GM23338 (cell line): ENCODE measurements around the gene TOM1L2. TPM values are rescaled to one million over a fixed set of nuclear protein-coding genes. Genes with fewer than 3 reads are reported as not detected.
A peak's percentile ranks its signal among the peaks of the same experiment; 100 is the strongest.

Experiments used
- ATAC-seq: fragments of 200-7000 bp; cut with Tn5 transposase; 3 replicates; pipeline ENCODE4 v1.9.1; 2020
- DNase-seq: peaks from one replicate; pipeline ENCODE4 v3.0.0-alpha.2; 2015; ENCODE audit warnings: low spot score
- H2AFZ ChIP-seq: fragments of 200-600 bp; sonication (generic); 2 replicates; pipeline ENCODE4 v1.8.0; 2016; ENCODE audit warnings: antibody characterized with exemption, mild to moderate bottlenecking, moderate library complexity
- H3F3A ChIP-seq: fragments of 200-600 bp; sonication (generic); replicated peaks from 2 replicates; pipeline ENCODE4 v1.8.0; 2017; ENCODE audit warnings: antibody characterized with exemption, mixed run types, low read depth
- H3K27ac ChIP-seq: fragments of 200-600 bp; sonication (generic); 2 replicates; pipeline ENCODE4 v1.6.1; 2016; ENCODE audit warnings: low read depth
- H3K27me3 ChIP-seq: fragments of 200-600 bp; sonication (generic); 2 replicates; pipeline ENCODE4 v1.8.0; 2016; ENCODE audit warnings: mild to moderate bottlenecking, mixed run types, moderate library complexity; ENCODE audit not compliant: insufficient read depth
- H3K36me3 ChIP-seq: fragments of 200-600 bp; sonication (generic); 2 replicates; pipeline ENCODE4 v1.8.0; 2016; ENCODE audit warnings: mild to moderate bottlenecking; ENCODE audit not compliant: insufficient read depth
- H3K4me1 ChIP-seq: fragments of 200-600 bp; sonication (generic); 2 replicates; pipeline ENCODE4 v1.8.0; 2016; ENCODE audit warnings: mild to moderate bottlenecking, moderate library complexity; ENCODE audit not compliant: insufficient read depth
- H3K4me2 ChIP-seq: fragments of 200-600 bp; sonication (generic); 2 replicates; pipeline ENCODE4 v1.7.1; 2017; ENCODE audit warnings: mixed run types
- H3K4me3 ChIP-seq: fragments of 200-600 bp; sonication (generic); 2 replicates; pipeline ENCODE4 v1.6.1; 2016; ENCODE audit warnings: mixed run types
- H3K79me2 ChIP-seq: fragments of 200-600 bp; sonication (generic); replicated peaks from 2 replicates; pipeline ENCODE4 v1.8.0; 2017; ENCODE audit warnings: mild to moderate bottlenecking; ENCODE audit not compliant: insufficient read depth
- H3K9me2 ChIP-seq: fragments of 200-600 bp; sonication (generic); 2 replicates; pipeline ENCODE4 v1.8.0; 2017; ENCODE audit not compliant: insufficient read depth
- H4K20me1 ChIP-seq: fragments of 200-600 bp; sonication (generic); replicated peaks from 2 replicates; pipeline ENCODE4 v1.8.0; 2017; ENCODE audit warnings: mild to moderate bottlenecking; ENCODE audit not compliant: insufficient read depth
- H3K27ac Mint-ChIP-seq: 2 replicates; pipeline ENCODE4 v1.8.0; 2020; ENCODE audit warnings: inconsistent platforms, mild to moderate bottlenecking, moderate library complexity, mixed read lengths
- H3K27me3 Mint-ChIP-seq: 3 replicates; pipeline ENCODE4 v1.8.0; 2022; ENCODE audit warnings: low read depth, mild to moderate bottlenecking, moderate library complexity, mixed read lengths, inconsistent platforms; ENCODE audit not compliant: insufficient read depth, poor library complexity
- H3K36me3 Mint-ChIP-seq: 3 replicates; pipeline ENCODE4 v1.8.0; 2021; ENCODE audit warnings: low read depth, mild to moderate bottlenecking, inconsistent platforms, moderate library complexity, mixed read lengths
- H3K4me1 Mint-ChIP-seq: 3 replicates; pipeline ENCODE4 v1.8.0; 2020; ENCODE audit warnings: mild to moderate bottlenecking, inconsistent platforms, mixed read lengths
- H3K4me3 Mint-ChIP-seq: 3 replicates; pipeline ENCODE4 v1.8.0; 2021; ENCODE audit warnings: moderate library complexity, mild to moderate bottlenecking, inconsistent platforms, mixed read lengths
- H3K9me3 Mint-ChIP-seq: 3 replicates; pipeline ENCODE4 v1.8.0; 2020; ENCODE audit warnings: moderate library complexity, mild to moderate bottlenecking, inconsistent platforms, mixed read lengths
- CREB1 ChIP-seq: fragments of 250-450 bp; sonication (Bioruptor Pico); IDR thresholded peaks from 2 replicates; pipeline ENCODE4 v1.5.0; 2020; ENCODE audit warnings: low read depth, mild to moderate bottlenecking, moderate library complexity
- CTCF ChIP-seq, 2 experiments: fragments of 200-600 bp in 1 of 2; sonication (generic) in 1 of 2; conservative IDR thresholded peaks; 2 replicates each; pipeline versions ENCODE4 v1.5.1 to v1.6.1; 2016 to 2017; ENCODE audit warnings: antibody characterized with exemption in 2 of 2, low read depth in 2 of 2, mild to moderate bottlenecking in 2 of 2, moderate library complexity in 1 of 2
- ETS1 ChIP-seq: IDR thresholded peaks from 2 replicates; pipeline ENCODE4 v1.6.1; 2016; ENCODE audit warnings: antibody characterized with exemption
- EZH2 ChIP-seq: fragments of 200-600 bp; sonication (generic); IDR thresholded peaks from one replicate; pipeline ENCODE4 v1.8.0; 2017; ENCODE audit warnings: antibody characterized with exemption, mild to moderate bottlenecking, low read depth; ENCODE audit not compliant: unreplicated experiment
- EZH2phosphoT487 ChIP-seq: fragments of 200-600 bp; sonication (generic); IDR thresholded peaks from one replicate; pipeline ENCODE4 v1.8.1; 2018; ENCODE audit warnings: antibody characterized with exemption; ENCODE audit not compliant: unreplicated experiment
- JUNB ChIP-seq: IDR thresholded peaks from one replicate; pipeline ENCODE4 v1.6.1; 2016; ENCODE audit warnings: antibody characterized with exemption; ENCODE audit not compliant: unreplicated experiment
- NANOG ChIP-seq: IDR thresholded peaks from 2 replicates; pipeline ENCODE4 v1.6.1; 2016; ENCODE audit warnings: antibody characterized with exemption, borderline replicate concordance
- POLR2AphosphoS5 ChIP-seq: IDR thresholded peaks from 2 replicates; pipeline ENCODE4 v1.6.1; 2016; ENCODE audit warnings: antibody characterized with exemption, low read depth
- REST ChIP-seq: IDR thresholded peaks from one replicate; pipeline ENCODE4 v1.6.1; 2018; ENCODE audit warnings: antibody characterized with exemption; ENCODE audit not compliant: unreplicated experiment
- STAT1 ChIP-seq: IDR thresholded peaks from one replicate; pipeline ENCODE4 v1.6.1; 2016; ENCODE audit warnings: antibody characterized with exemption; ENCODE audit not compliant: unreplicated experiment
- ZNF114 ChIP-seq: fragments of 250-450 bp; sonication (Bioruptor Pico); IDR thresholded peaks from 2 replicates; pipeline ENCODE4 v1.5.0; 2020; ENCODE audit warnings: mild to moderate bottlenecking, moderate library complexity
- ZNF331 ChIP-seq: fragments of 250-450 bp; sonication (Bioruptor Pico); IDR thresholded peaks from 2 replicates; pipeline ENCODE4 v1.5.0; 2020; ENCODE audit warnings: low read depth, mild to moderate bottlenecking, moderate library complexity
- ZNF462 ChIP-seq: fragments of 250-450 bp; sonication (Bioruptor Pico); IDR thresholded peaks from 2 replicates; pipeline ENCODE4 v1.5.0; 2020; ENCODE audit warnings: mild to moderate bottlenecking, moderate library complexity
- polyA plus RNA-seq: library from polyadenylated mRNA; unstranded; fragments of >200 nt; fragmentation: Nextera tagmentation; extraction: Ambion mirVana; gene quantifications from 2 replicates; pipeline ENCODE4 v1.2.1, GENCODE V29; 2016
- total RNA-seq: library from RNA; depleted of rRNA; stranded (reverse); fragments of >200 nt; shearing (Covaris generic); gene quantifications from 2 replicates; pipeline ENCODE4 v1.2.3, GENCODE V29; 2014

The TOM1L2 gene
- total and polyA plus RNA-seq, 2 experiments from 2014 or later, result 3.3 TPM

- H4K20me1 ChIP-seq, result peaks cover 73% of the 10 kb centered on the region
- no peak for TF ChIP-seq STAT1
- TF ChIP-seq REST, result no peak
- TF ChIP-seq ZNF462 (CRISPR knock-in tag), result no peak
- no peak for TF ChIP-seq ETS1
- no peak for TF ChIP-seq CREB1 (CRISPR knock-in tag)
- no peak for TF ChIP-seq POLR2AphosphoS5
- TF ChIP-seq JUNB, result no peak
- no peak for TF ChIP-seq NANOG
- TF ChIP-seq ZNF331 (CRISPR knock-in tag), result no peak
- no peak for TF ChIP-seq EZH2phosphoT487
- no peak for TF ChIP-seq EZH2
- TF ChIP-seq CTCF (conservative IDR thresholded peaks at IDR 0.05; ENCODE audit: low read depth in 2 of 2), result no peak
- no peak for TF ChIP-seq ZNF114 (CRISPR knock-in tag)
- no peaks in the 10 kb centered on the region for H3K9me2 ChIP-seq
- Mint-ChIP-seq H3K9me3 (no peaks in the 10 kb centered on the region), H3K4me3 (peak overlapping the region; percentile 48), H3K4me1 (peaks cover 70% of the 10 kb centered on the region), H3K27ac (peak overlapping the region; percentile 97), H3K27me3 (peaks cover 22% of the 10 kb centered on the region), H3K36me3 (peaks cover 19% of the 10 kb centered on the region)
- H3K4me3 ChIP-seq, result peak overlapping the region; percentile 46; the same call in 1 of the 2 replicates
- H3F3A ChIP-seq, result peaks cover 13% of the 10 kb centered on the region
- peaks cover 49% of the 10 kb centered on the region for H3K4me1 ChIP-seq
- no peak overlapping the region for H2AFZ ChIP-seq
- DNase-seq (peak; percentile 61), ATAC-seq (peak; percentile 32)
- 0 out of 2 replicates have a peak, but pooled peaks cover 5% of the 10 kb centered on the region for H3K36me3 ChIP-seq
- peak overlapping the region; percentile 77 for H3K4me2 ChIP-seq
- H3K79me2 ChIP-seq, result peaks cover 80% of the 10 kb centered on the region
- peak overlapping the region; percentile 99 for H3K27ac ChIP-seq
- H3K27me3 ChIP-seq, result no peaks in the 10 kb centered on the region
Measured at GRCh38 chr17:17824783-17825614, 147.2 kb downstream of the TOM1L2 start.
